22Rv1 (cell line): ENCODE measurements around the gene PDZD7.

Source experiments
- H3K27ac ChIP-seq: fragments of 450-650 bp; 2 replicates; pipeline ENCODE4 v1.5.1; 2017
- CTCF ChIP-seq: fragments of 450-650 bp; IDR thresholded peaks from 2 replicates; pipeline ENCODE4 v1.5.1; 2017; ENCODE audit warnings: mild to moderate bottlenecking
- ZFX ChIP-seq: fragments of 450-650 bp; IDR thresholded peaks from 2 replicates; pipeline ENCODE4 v1.6.1; 2017; ENCODE audit warnings: antibody characterized with exemption, borderline replicate concordance

Gene PDZD7

GRCh38 chr10:100970914-100971811 is 59.8 kb downstream of the PDZD7 start:
- H3K27ac ChIP-seq, result peak overlapping the region; percentile 77
- TF ChIP-seq ZFX (no peak), CTCF (no peak)

- TF ChIP-seq CTCF, result no peak
- TF ChIP-seq ZFX, result no peak
- H3K27ac ChIP-seq, result peak overlapping the region; percentile 77
Measured at GRCh38 chr10:100970076-100970913, 60.6 kb downstream of the PDZD7 start.

- peak within 1 kb of the TSS; percentile 77 for H3K27ac ChIP-seq
- TF ChIP-seq CTCF (peak; percentile 75), ZFX (no peak)
Measured at GRCh38 chr10:100969187-100970075, 61.5 kb downstream of the PDZD7 start, which contains the start of gene SEMA4G. SEMA4G (plus strand) TSS chr10:100969504; CDS start chr10:100972913, 3,409 bp downstream.

GRCh38 chr10:100968863-100969186 is 62.1 kb downstream of the PDZD7 start:
- TF ChIP-seq ZFX (no peak), CTCF (no peak)

GRCh38 chr10:100968062-100968736 is 62.7 kb downstream of the PDZD7 start:
- H3K27ac ChIP-seq, result peak overlapping the region; percentile 15
- TF ChIP-seq CTCF (no peak), ZFX (no peak)

More at GRCh38 chr10:100968863-100969186, 62.1 kb downstream of the PDZD7 start:
- peak overlapping the region; percentile 15; the same call in 1 of the 2 replicates for H3K27ac ChIP-seq

- TF ChIP-seq CTCF, result no peak
- no peak for TF ChIP-seq ZFX
- peak overlapping the region; percentile 15; the same call in 1 of the 2 replicates for H3K27ac ChIP-seq
Measured at GRCh38 chr10:100967332-100967731, 63.6 kb downstream of the PDZD7 start.
